ENCODE results near the gene RTTN.
A peak's percentile ranks its signal among the peaks of the same experiment; 100 is the strongest.

The RTTN gene

GRCh38 chr18:70036771-70037347 is 168.6 kb downstream of the RTTN start:
- Histone ChIP-seq H3K4me3 (ENCODE audit: low read length) (no peak overlapping the region), H3K27me3 (replicated peaks; ENCODE audit: insufficient read depth, low read length) (no peaks in the 10 kb centered on the region), H3K79me2 (ENCODE audit: low read length) (peaks cover 3% of the 10 kb centered on the region; the same call in 1 of the 2 replicates), H3K36me3 (replicated peaks; ENCODE audit: insufficient read depth, low read length) (no peaks in the 10 kb centered on the region), H3K4me1 (ENCODE audit: low read length) (peaks cover 18% of the 10 kb centered on the region), H4K20me1 (ENCODE audit: insufficient read depth, low read length) (no peaks in the 10 kb centered on the region), H3K9me2 (replicated peaks; ENCODE audit: insufficient read depth, low read length) (no peaks in the 10 kb centered on the region), H3K9ac (ENCODE audit: low read length) (peak overlapping the region; percentile 22), H3K4me2 (ENCODE audit: low read depth, low read length) (peak overlapping the region; percentile 30; the same call in 1 of the 2 replicates), H3F3A (ENCODE audit: insufficient read depth, low read length) (peaks cover 14% of the 10 kb centered on the region), H3K27ac (ENCODE audit: low read length) (peak overlapping the region; percentile 84), H3K9me3 (replicated peaks; ENCODE audit: insufficient read depth, low read length) (no peaks in the 10 kb centered on the region), H2AFZ (ENCODE audit: low read length) (peak overlapping the region; percentile 11; the same call in 1 of the 2 replicates)
- peak; percentile 72 for DNase-seq
- TF ChIP-seq EZH2 (optimal IDR thresholded peaks at IDR 0.05; ENCODE audit: low read depth, low read length) (no peak), CTCF (IDR thresholded peaks at IDR 0.05; ENCODE audit: low read length) (no peak), EZH2phosphoT487 (IDR thresholded peaks at IDR 0.05; ENCODE audit: low read length) (no peak)

- Histone ChIP-seq H4K20me1 (ENCODE audit: insufficient read depth, low read length) (no peaks in the 10 kb centered on the region), H3K9me3 (replicated peaks; ENCODE audit: insufficient read depth, low read length) (no peaks in the 10 kb centered on the region), H3K4me2 (ENCODE audit: low read depth, low read length) (no peak overlapping the region), H3K4me1 (ENCODE audit: low read length) (peaks cover 18% of the 10 kb centered on the region), H3F3A (ENCODE audit: insufficient read depth, low read length) (peaks cover 14% of the 10 kb centered on the region), H3K27me3 (replicated peaks; ENCODE audit: insufficient read depth, low read length) (no peaks in the 10 kb centered on the region), H3K27ac (ENCODE audit: low read length) (peak overlapping the region; percentile 84; the same call in 1 of the 2 replicates), H3K36me3 (replicated peaks; ENCODE audit: insufficient read depth, low read length) (no peaks in the 10 kb centered on the region), H3K9me2 (replicated peaks; ENCODE audit: insufficient read depth, low read length) (no peaks in the 10 kb centered on the region), H3K9ac (ENCODE audit: low read length) (no peak overlapping the region), H3K4me3 (ENCODE audit: low read length) (no peak overlapping the region), H2AFZ (ENCODE audit: low read length) (no peak overlapping the region), H3K79me2 (ENCODE audit: low read length) (peaks cover 3% of the 10 kb centered on the region; the same call in 1 of the 2 replicates)
- TF ChIP-seq CTCF (IDR thresholded peaks at IDR 0.05; ENCODE audit: low read length) (no peak), EZH2 (optimal IDR thresholded peaks at IDR 0.05; ENCODE audit: low read depth, low read length) (no peak), EZH2phosphoT487 (IDR thresholded peaks at IDR 0.05; ENCODE audit: low read length) (no peak)
- DNase-seq: no peak
These were observed 169.3 kb downstream of the RTTN start for GRCh38 chr18:70036168-70036567.

GRCh38 chr18:70031221-70031620 is 174.3 kb downstream of the RTTN start:
- H3K36me3 ChIP-seq (replicated peaks; ENCODE audit: insufficient read depth, low read length): no peaks in the 10 kb centered on the region; the same call in 1 of the 2 replicates
- TF ChIP-seq EZH2phosphoT487 (IDR thresholded peaks at IDR 0.05; ENCODE audit: low read length) (no peak), EZH2 (optimal IDR thresholded peaks at IDR 0.05; ENCODE audit: low read depth, low read length) (no peak), CTCF (IDR thresholded peaks at IDR 0.05; ENCODE audit: low read length) (no peak)
- no peaks in the 10 kb centered on the region for H3F3A ChIP-seq (ENCODE audit: insufficient read depth, low read length)
- H3K27ac ChIP-seq (ENCODE audit: low read length): no peak overlapping the region
- H3K27me3 ChIP-seq (replicated peaks; ENCODE audit: insufficient read depth, low read length): no peaks in the 10 kb centered on the region
- no peaks in the 10 kb centered on the region for H3K9me3 ChIP-seq (replicated peaks; ENCODE audit: insufficient read depth, low read length)
- no peaks in the 10 kb centered on the region for H3K9me2 ChIP-seq (replicated peaks; ENCODE audit: insufficient read depth, low read length)
- H3K4me3 ChIP-seq (ENCODE audit: low read length): no peak overlapping the region
- H2AFZ ChIP-seq (ENCODE audit: low read length): no peak overlapping the region
- H3K4me2 ChIP-seq (ENCODE audit: low read depth, low read length): no peak overlapping the region
- no peaks in the 10 kb centered on the region for H3K4me1 ChIP-seq (ENCODE audit: low read length)
- H3K9ac ChIP-seq (ENCODE audit: low read length): no peak overlapping the region
- no peak for DNase-seq
- H4K20me1 ChIP-seq (ENCODE audit: insufficient read depth, low read length): no peaks in the 10 kb centered on the region
- H3K79me2 ChIP-seq (ENCODE audit: low read length): peaks cover 3% of the 10 kb centered on the region; the same call in 1 of the 2 replicates
